SK-N-SH treated with all-trans-retinoic acid at 6 μM for 48 hours (cell line): ENCODE data around the gene MRGPRX2.

Experiments used
- ATAC-seq: fragments of 200-7000 bp; cut with Tn5 transposase; 3 replicates; pipeline ENCODE4 v1.9.1; 2020; ENCODE audit warnings: mild to moderate bottlenecking, moderate library complexity
- ARNTL ChIP-seq: fragments of 450-650 bp; formaldehyde crosslinking; IDR thresholded peaks from 2 replicates; pipeline ENCODE4 v1.5.0; 2020; ENCODE audit warnings: low read depth, mild to moderate bottlenecking, moderate library complexity, borderline replicate concordance
- BACH2 ChIP-seq: fragments of 250-450 bp; sonication (Bioruptor Pico); IDR thresholded peaks from 2 replicates; pipeline ENCODE4 v1.9.0; 2021; ENCODE audit warnings: mild to moderate bottlenecking, borderline replicate concordance
- CREB5 ChIP-seq: fragments of 250-450 bp; sonication (Bioruptor Pico); IDR thresholded peaks from 2 replicates; pipeline ENCODE4 v1.5.1; 2020; ENCODE audit warnings: low read depth, mild to moderate bottlenecking, moderate library complexity
- ESRRG ChIP-seq: fragments of 250-450 bp; sonication (Bioruptor Pico); IDR thresholded peaks from 2 replicates; pipeline ENCODE4 v1.6.1; 2021; ENCODE audit warnings: mild to moderate bottlenecking
- GLIS3 ChIP-seq: fragments of 250-450 bp; sonication (Bioruptor Pico); IDR thresholded peaks from 2 replicates; pipeline ENCODE4 v1.5.0; 2020; ENCODE audit warnings: mild to moderate bottlenecking, moderate library complexity
- OSR1 ChIP-seq: fragments of 250-450 bp; sonication (Bioruptor Pico); IDR thresholded peaks from 2 replicates; pipeline ENCODE4 v1.8.0; 2022; ENCODE audit warnings: moderate library complexity, mild to moderate bottlenecking, inconsistent platforms
- PATZ1 ChIP-seq: fragments of 250-450 bp; sonication (Bioruptor Pico); IDR thresholded peaks from 2 replicates; pipeline ENCODE4 v1.8.0; 2020; ENCODE audit warnings: mild to moderate bottlenecking, moderate library complexity, borderline replicate concordance
- PPARA ChIP-seq: fragments of 250-450 bp; sonication (Bioruptor Pico); IDR thresholded peaks from 2 replicates; pipeline ENCODE4 v1.5.0; 2020; ENCODE audit warnings: mild to moderate bottlenecking, borderline replicate concordance
- RARB ChIP-seq: fragments of 250-450 bp; sonication (Bioruptor Pico); IDR thresholded peaks from 2 replicates; pipeline ENCODE4 v1.8.0; 2021; ENCODE audit warnings: mild to moderate bottlenecking, moderate library complexity
- SNAI2 ChIP-seq: fragments of 250-450 bp; sonication (Bioruptor Pico); IDR thresholded peaks from 2 replicates; pipeline ENCODE4 v1.5.0; 2020; ENCODE audit warnings: mild to moderate bottlenecking, moderate library complexity
- TCF4 ChIP-seq: fragments of 250-450 bp; sonication (Bioruptor Pico); IDR thresholded peaks from 2 replicates; pipeline ENCODE4 v1.8.0; 2021; ENCODE audit warnings: mild to moderate bottlenecking, moderate library complexity, borderline replicate concordance
- TOX ChIP-seq: fragments of 250-450 bp; sonication (Bioruptor Pico); IDR thresholded peaks from 2 replicates; pipeline ENCODE4 v1.8.0; 2021; ENCODE audit warnings: mild to moderate bottlenecking, moderate library complexity, borderline replicate concordance
- ZC3H10 ChIP-seq: fragments of 250-450 bp; sonication (Bioruptor Pico); IDR thresholded peaks from 2 replicates; pipeline ENCODE4 v1.5.1; 2021; ENCODE audit warnings: mild to moderate bottlenecking, moderate library complexity
- ZFP3 ChIP-seq: fragments of 250-450 bp; sonication (Bioruptor Pico); IDR thresholded peaks from 2 replicates; pipeline ENCODE4 v1.5.0; 2020; ENCODE audit warnings: mild to moderate bottlenecking, moderate library complexity
- ZFP30 ChIP-seq: fragments of 450-650 bp; formaldehyde crosslinking; IDR thresholded peaks from 2 replicates; pipeline ENCODE4 v1.5.0; 2022; ENCODE audit warnings: mild to moderate bottlenecking, moderate library complexity
- ZNF70 ChIP-seq: fragments of 450-650 bp; formaldehyde crosslinking; IDR thresholded peaks from 2 replicates; pipeline ENCODE4 v1.5.0; 2020; ENCODE audit warnings: mild to moderate bottlenecking, moderate library complexity
- ZNF8 ChIP-seq: fragments of 450-650 bp; formaldehyde crosslinking; IDR thresholded peaks from 2 replicates; pipeline ENCODE4 v1.5.0; 2020; ENCODE audit warnings: mild to moderate bottlenecking, moderate library complexity
- TF ChIP-seq, protein P1 (sequence below): fragments of 250-450 bp; sonication (Bioruptor Pico); IDR thresholded peaks from 2 replicates; pipeline ENCODE4 v1.8.0; 2021; ENCODE audit warnings: low read depth, mild to moderate bottlenecking, moderate library complexity, borderline replicate concordance
- TF ChIP-seq, protein P2 (sequence below): fragments of 250-450 bp; sonication (Bioruptor Pico); IDR thresholded peaks from 2 replicates; pipeline ENCODE4 v1.5.1; 2021; ENCODE audit warnings: mild to moderate bottlenecking, moderate library complexity

Gene MRGPRX2

GRCh38 chr11:19092342-19092741, 31.8 kb upstream of the MRGPRX2 start:
- ATAC-seq, result no peak
- TF ChIP-seq OSR1 (CRISPR knock-in tag) (no peak), RARB (no peak), ZNF8 (peak; percentile 59), BACH2 (CRISPR knock-in tag) (no peak), GLIS3 (no peak), TOX (no peak), ZC3H10 (CRISPR knock-in tag) (no peak), ZFP3 (CRISPR knock-in tag) (no peak)
- TF ChIP-seq, protein P1, sequence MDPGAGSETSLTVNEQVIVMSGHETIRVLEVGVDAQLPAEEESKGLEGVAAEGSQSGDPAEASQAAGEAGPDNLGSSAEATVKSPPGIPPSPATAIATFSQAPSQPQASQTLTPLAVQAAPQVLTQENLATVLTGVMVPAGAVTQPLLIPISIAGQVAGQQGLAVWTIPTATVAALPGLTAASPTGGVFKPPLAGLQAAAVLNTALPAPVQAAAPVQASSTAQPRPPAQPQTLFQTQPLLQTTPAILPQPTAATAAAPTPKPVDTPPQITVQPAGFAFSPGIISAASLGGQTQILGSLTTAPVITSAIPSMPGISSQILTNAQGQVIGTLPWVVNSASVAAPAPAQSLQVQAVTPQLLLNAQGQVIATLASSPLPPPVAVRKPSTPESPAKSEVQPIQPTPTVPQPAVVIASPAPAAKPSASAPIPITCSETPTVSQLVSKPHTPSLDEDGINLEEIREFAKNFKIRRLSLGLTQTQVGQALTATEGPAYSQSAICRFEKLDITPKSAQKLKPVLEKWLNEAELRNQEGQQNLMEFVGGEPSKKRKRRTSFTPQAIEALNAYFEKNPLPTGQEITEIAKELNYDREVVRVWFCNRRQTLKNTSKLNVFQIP (CRISPR knock-in tag), result no peak

DNA sequence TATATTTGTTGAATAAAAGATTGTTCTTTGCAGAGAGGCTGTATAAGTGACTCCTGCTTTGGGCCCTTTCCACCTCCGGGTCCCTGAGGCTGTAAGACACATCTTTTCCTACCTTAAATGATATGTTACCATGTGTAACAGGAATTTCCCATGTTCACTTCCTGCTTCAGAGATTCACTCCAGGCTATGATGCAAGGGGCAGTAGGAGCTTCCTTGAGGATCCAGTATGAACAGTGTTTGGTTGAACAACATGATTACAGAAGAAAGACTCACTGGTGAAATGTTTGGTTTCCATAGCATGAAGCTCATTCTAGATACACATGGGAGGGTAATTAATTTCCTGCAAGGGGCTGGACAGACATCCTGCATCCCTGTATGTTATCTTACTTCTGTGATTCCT, 30.8 kb upstream of the MRGPRX2 start:
- no peak for ATAC-seq
- TF ChIP-seq ZC3H10 (CRISPR knock-in tag) (no peak), PPARA (CRISPR knock-in tag) (no peak), RARB (no peak), CREB5 (CRISPR knock-in tag) (no peak), BACH2 (CRISPR knock-in tag) (no peak), ESRRG (CRISPR knock-in tag) (no peak), ARNTL (CRISPR knock-in tag) (no peak), PATZ1 (CRISPR knock-in tag) (no peak), ZFP3 (CRISPR knock-in tag) (no peak), ZNF8 (no peak)
- TF ChIP-seq, protein P1 (CRISPR knock-in tag), result no peak

DNA sequence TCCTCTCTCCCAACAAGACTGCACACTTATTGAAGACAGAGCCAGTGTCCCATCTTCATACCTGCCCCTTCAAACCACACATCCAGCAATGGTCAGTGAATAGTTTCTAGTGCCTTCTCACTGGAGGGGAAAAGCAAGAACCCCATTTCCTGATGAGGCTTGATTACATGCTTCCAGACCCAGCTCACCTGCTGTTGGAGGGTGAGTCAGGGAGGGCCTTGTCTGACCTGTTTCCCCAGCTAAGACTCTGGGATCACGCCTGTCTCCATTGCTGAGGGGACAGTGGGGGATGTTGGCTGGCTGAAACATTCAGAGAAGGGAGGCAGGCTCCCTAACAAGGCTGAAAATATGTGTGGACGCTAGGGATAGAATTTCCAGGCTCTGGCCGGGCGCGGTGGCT, 28.9 kb upstream of the MRGPRX2 start:
- no peak for TF ChIP-seq ZFP30
- no peak for TF ChIP-seq ZC3H10 (CRISPR knock-in tag)
- TF ChIP-seq BACH2 (CRISPR knock-in tag), result no peak
- no peak for TF ChIP-seq PPARA (CRISPR knock-in tag)
- no peak for TF ChIP-seq ARNTL (CRISPR knock-in tag)
- TF ChIP-seq CREB5 (CRISPR knock-in tag), result no peak
- TF ChIP-seq, protein P2, sequence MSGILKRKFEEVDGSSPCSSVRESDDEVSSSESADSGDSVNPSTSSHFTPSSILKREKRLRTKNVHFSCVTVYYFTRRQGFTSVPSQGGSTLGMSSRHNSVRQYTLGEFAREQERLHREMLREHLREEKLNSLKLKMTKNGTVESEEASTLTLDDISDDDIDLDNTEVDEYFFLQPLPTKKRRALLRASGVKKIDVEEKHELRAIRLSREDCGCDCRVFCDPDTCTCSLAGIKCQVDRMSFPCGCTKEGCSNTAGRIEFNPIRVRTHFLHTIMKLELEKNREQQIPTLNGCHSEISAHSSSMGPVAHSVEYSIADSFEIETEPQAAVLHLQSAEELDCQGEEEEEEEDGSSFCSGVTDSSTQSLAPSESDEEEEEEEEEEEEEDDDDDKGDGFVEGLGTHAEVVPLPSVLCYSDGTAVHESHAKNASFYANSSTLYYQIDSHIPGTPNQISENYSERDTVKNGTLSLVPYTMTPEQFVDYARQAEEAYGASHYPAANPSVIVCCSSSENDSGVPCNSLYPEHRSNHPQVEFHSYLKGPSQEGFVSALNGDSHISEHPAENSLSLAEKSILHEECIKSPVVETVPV, result no peak
- TF ChIP-seq TOX, result no peak
- TF ChIP-seq TCF4 (CRISPR knock-in tag), result no peak
- TF ChIP-seq, protein P1 (CRISPR knock-in tag), result no peak
- TF ChIP-seq ZNF70, result no peak
- TF ChIP-seq SNAI2 (CRISPR knock-in tag), result no peak
- no peak for TF ChIP-seq GLIS3
- TF ChIP-seq, all 23 proteins: peak for 0
- ATAC-seq, result no peak
